Glutamatergic neuron (in vitro differentiated cells): ENCODE results near the gene PGAP2. TPM values are rescaled to one million over a fixed set of nuclear protein-coding genes. Genes with fewer than 3 reads are reported as not detected.
"Not testable (repeated sequence)": the region's sequence is repeated elsewhere in the genome, so short reads cannot be mapped to it uniquely, and the experiment has no call there.

Experiments
- DNase-seq: peaks from one replicate; pipeline ENCODE4 v3.0.0; 2022
- H3K27ac Mint-ChIP-seq: one replicate; pipeline ENCODE4 v1.8.0; 2020; ENCODE audit warnings: mild to moderate bottlenecking, mixed read lengths, inconsistent platforms; ENCODE audit not compliant: unreplicated experiment
- H3K27me3 Mint-ChIP-seq: one replicate; pipeline ENCODE4 v1.8.0; 2020; ENCODE audit warnings: mild to moderate bottlenecking, moderate library complexity, mixed read lengths, inconsistent platforms; ENCODE audit not compliant: unreplicated experiment
- H3K36me3 Mint-ChIP-seq: one replicate; pipeline ENCODE4 v1.8.0; 2020; ENCODE audit warnings: mild to moderate bottlenecking, mixed read lengths, inconsistent platforms; ENCODE audit not compliant: unreplicated experiment
- H3K4me1 Mint-ChIP-seq: one replicate; pipeline ENCODE4 v1.8.0; 2020; ENCODE audit warnings: mild to moderate bottlenecking, low read depth, mixed read lengths, inconsistent platforms; ENCODE audit not compliant: unreplicated experiment
- H3K4me3 Mint-ChIP-seq: one replicate; pipeline ENCODE4 v1.8.0; 2020; ENCODE audit warnings: mild to moderate bottlenecking, mixed read lengths, inconsistent platforms; ENCODE audit not compliant: unreplicated experiment
- H3K9me3 Mint-ChIP-seq: one replicate; pipeline ENCODE4 v1.8.0; 2020; ENCODE audit warnings: mild to moderate bottlenecking, moderate library complexity, mixed read lengths, inconsistent platforms; ENCODE audit not compliant: unreplicated experiment
- CTCF ChIP-seq: fragments of 200-600 bp; sonication (generic); IDR thresholded peaks from one replicate; pipeline ENCODE4 v1.5.0; 2021; ENCODE audit not compliant: partially characterized antibody, unreplicated experiment
- total RNA-seq: library from RNA; stranded (reverse); fragmentation: NEBNext Ultra II Directional; extraction: Animal tissue kit (Norgen Biotek cat#: 25700); gene quantifications from one replicate; pipeline ENCODE4 v1.2.1, GENCODE V29; 2021; ENCODE audit not compliant: unreplicated experiment

The PGAP2 gene
- total RNA-seq, 1 donor from 2014 or later: 20.0 TPM

GRCh38 chr11:3803726-3804495 is 4.4 kb upstream of the PGAP2 start:
- H3K4me3 Mint-ChIP-seq: no peak overlapping the region
- no peak overlapping the region for H3K27ac Mint-ChIP-seq

DNA sequence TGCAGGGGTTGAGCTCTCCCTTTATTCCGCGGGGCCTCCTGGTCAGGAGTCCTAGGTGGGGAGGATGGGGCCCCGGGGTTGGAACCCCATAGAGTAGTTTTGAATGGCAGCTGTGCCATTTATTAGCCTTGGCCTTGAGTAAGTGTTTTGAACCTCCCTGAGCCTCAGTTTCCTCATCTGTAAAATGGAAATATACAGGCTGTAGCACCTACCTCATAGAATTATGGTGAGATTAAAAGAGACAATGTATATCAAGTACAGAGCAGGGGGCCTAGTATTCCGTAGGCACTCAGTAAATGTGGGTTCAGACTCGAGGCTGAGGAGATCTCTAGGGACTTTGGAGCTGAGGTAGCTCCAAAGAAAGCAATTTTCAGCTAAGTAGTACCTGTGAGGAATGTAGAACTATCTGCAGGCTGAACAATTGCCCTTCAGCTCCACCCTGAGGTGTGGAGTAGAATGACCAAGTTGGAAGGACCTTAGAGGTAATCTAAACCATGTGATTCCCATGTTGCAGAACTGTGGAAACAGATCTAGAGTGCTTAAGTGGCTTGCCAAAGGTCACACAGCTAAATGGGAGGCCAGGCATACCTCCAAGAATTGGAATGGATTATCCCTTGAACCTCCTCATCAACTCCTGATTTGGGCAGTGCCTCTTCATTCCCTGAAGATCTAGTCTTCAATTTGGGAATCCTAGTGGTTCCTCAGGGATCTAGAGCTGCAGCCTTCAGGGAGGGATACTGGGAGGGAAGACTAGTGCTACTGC is 682 bp downstream of the PGAP2 start:
- Mint-ChIP-seq H3K4me3 (peak overlapping the region; percentile 83), H3K36me3 (no peaks in the 10 kb centered on the region), H3K27ac (no peak overlapping the region), H3K27me3 (no peaks in the 10 kb centered on the region), H3K4me1 (no peaks in the 10 kb centered on the region), H3K9me3 (no peaks in the 10 kb centered on the region)
- TF ChIP-seq CTCF: no peak
- no peak for DNase-seq

More at GRCh38 chr11:3803726-3804495, 4.4 kb upstream of the PGAP2 start:
- no peak for TF ChIP-seq CTCF
- H3K36me3 Mint-ChIP-seq: no peaks in the 10 kb centered on the region
- H3K9me3 Mint-ChIP-seq: no peaks in the 10 kb centered on the region
- no peaks in the 10 kb centered on the region for H3K4me1 Mint-ChIP-seq
- no peaks in the 10 kb centered on the region for H3K27me3 Mint-ChIP-seq
- no peak for DNase-seq

- no peaks in the 10 kb centered on the region for H3K36me3 Mint-ChIP-seq
- TF ChIP-seq CTCF: no peak
- H3K4me3 Mint-ChIP-seq: no peak overlapping the region
- no peak for DNase-seq
- no peaks in the 10 kb centered on the region for H3K9me3 Mint-ChIP-seq
- no peaks in the 10 kb centered on the region for H3K4me1 Mint-ChIP-seq
- no peaks in the 10 kb centered on the region for H3K27me3 Mint-ChIP-seq
- H3K27ac Mint-ChIP-seq: no peak overlapping the region
These were observed 1.2 kb downstream of the PGAP2 start for GRCh38 chr11:3809624-3809928.

DNA sequence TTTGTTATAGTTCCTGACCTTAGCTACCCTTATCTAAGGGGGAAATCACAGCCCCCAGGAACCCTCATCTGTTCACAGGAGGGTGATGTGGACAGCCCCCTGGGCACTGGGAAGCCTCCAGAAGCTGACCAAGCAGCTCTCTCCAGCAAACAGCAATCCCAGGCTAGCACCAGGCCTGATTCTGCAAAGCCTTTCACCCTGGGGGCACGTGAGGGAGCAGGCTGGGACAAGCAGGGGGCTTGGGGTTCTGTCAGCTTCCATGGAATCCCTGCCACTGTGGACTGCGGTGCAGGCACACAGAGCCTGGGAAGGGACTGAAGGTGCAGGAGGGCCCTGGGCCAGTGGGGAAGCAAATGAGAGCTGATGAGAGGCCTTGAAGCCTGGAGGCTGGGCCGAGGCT is 2.1 kb downstream of the PGAP2 start:
- Mint-ChIP-seq H3K27me3 (no peaks in the 10 kb centered on the region), H3K36me3 (no peaks in the 10 kb centered on the region), H3K9me3 (no peaks in the 10 kb centered on the region), H3K27ac (no peak overlapping the region), H3K4me1 (no peaks in the 10 kb centered on the region), H3K4me3 (no peak overlapping the region)
- no peak for TF ChIP-seq CTCF
- no peak for DNase-seq

- TF ChIP-seq CTCF: no peak
- Mint-ChIP-seq H3K27me3 (no peaks in the 10 kb centered on the region), H3K4me1 (no peaks in the 10 kb centered on the region), H3K4me3 (no peak overlapping the region), H3K36me3 (no peaks in the 10 kb centered on the region), H3K9me3 (no peaks in the 10 kb centered on the region), H3K27ac (no peak overlapping the region)
- DNase-seq: no peak
These were observed 2.6 kb downstream of the PGAP2 start for GRCh38 chr11:3810951-3811350.

GRCh38 chr11:3814832-3815231 is 6.5 kb downstream of the PGAP2 start:
- not testable (repeated sequence) for DNase-seq, H3K36me3 Mint-ChIP-seq, H3K27me3 Mint-ChIP-seq, H3K27ac Mint-ChIP-seq, H3K9me3 Mint-ChIP-seq, H3K4me3 Mint-ChIP-seq, H3K4me1 Mint-ChIP-seq
